Hepatic stellate cell (primary cell): Measurements from ENCODE around the gene ATP6V0E1.
"Not testable (repeated sequence)": the region's sequence is repeated elsewhere in the genome, so short reads cannot be mapped to it uniquely, and the experiment has no call there.

Experiments used
- DNase-seq: peaks from one replicate; pipeline ENCODE4 v3.0.0; 2011; ENCODE audit warnings: low spot score

The ATP6V0E1 gene

GRCh38 chr5:173004013-173004412 lies 20.4 kb downstream of the ATP6V0E1 start:
- DNase-seq: no peak

GRCh38 chr5:173004447-173004846 lies 20.9 kb downstream of the ATP6V0E1 start:
- DNase-seq: no peak

- DNase-seq: no peak
These were observed 26.4 kb downstream of the ATP6V0E1 start for GRCh38 chr5:173010021-173010420.

- DNase-seq: peak; percentile 69
These were observed 27.2 kb downstream of the ATP6V0E1 start for GRCh38 chr5:173010547-173011464.

- DNase-seq: no peak
These were observed 28.0 kb downstream of the ATP6V0E1 start for GRCh38 chr5:173011566-173011965.

GRCh38 chr5:173012882-173013281 lies 29.3 kb downstream of the ATP6V0E1 start:
- DNase-seq: no peak

GRCh38 chr5:173014671-173015070 lies 31.1 kb downstream of the ATP6V0E1 start:
- DNase-seq: no peak

- no peak for DNase-seq
These were observed 31.6 kb downstream of the ATP6V0E1 start for GRCh38 chr5:173015192-173015591.

GRCh38 chr5:173015598-173016455 lies 32.3 kb downstream of the ATP6V0E1 start:
- DNase-seq: no peak

GRCh38 chr5:173016598-173017046 lies 33.1 kb downstream of the ATP6V0E1 start:
- DNase-seq: peak; percentile 41

GRCh38 chr5:173017087-173017486 lies 33.5 kb downstream of the ATP6V0E1 start:
- not testable (repeated sequence) for DNase-seq

- no peak for DNase-seq
These were observed 34.8 kb downstream of the ATP6V0E1 start for GRCh38 chr5:173018358-173018757.

GRCh38 chr5:173020154-173020581 lies 36.6 kb downstream of the ATP6V0E1 start:
- DNase-seq: no peak

- DNase-seq: no peak
These were observed 37.1 kb downstream of the ATP6V0E1 start for GRCh38 chr5:173020643-173021042.

GRCh38 chr5:173025651-173026050 lies 42.1 kb downstream of the ATP6V0E1 start:
- DNase-seq: no peak

GRCh38 chr5:173027905-173028304 lies 44.3 kb downstream of the ATP6V0E1 start:
- DNase-seq: no peak

- DNase-seq: no peak
These were observed 45.3 kb downstream of the ATP6V0E1 start for GRCh38 chr5:173028811-173029327.

GRCh38 chr5:173029499-173029921 lies 45.9 kb downstream of the ATP6V0E1 start:
- DNase-seq: no peak

- DNase-seq: not testable (repeated sequence)
These were observed 48.5 kb downstream of the ATP6V0E1 start for GRCh38 chr5:173032096-173032495.

GRCh38 chr5:173032730-173033129 lies 49.2 kb downstream of the ATP6V0E1 start:
- DNase-seq: no peak

- no peak for DNase-seq
These were observed 50.4 kb downstream of the ATP6V0E1 start for GRCh38 chr5:173033923-173034322.
